IgD-negative memory B cell (primary cell): ENCODE results near the gene SLC45A1. TPM values are rescaled to one million over a fixed set of nuclear protein-coding genes. Genes with fewer than 3 reads are reported as not detected.

Experiments
- H3K27ac Mint-ChIP-seq, 3 donors: one replicate each; pipeline ENCODE4 v1.8.0; 2020 to 2022; ENCODE audit warnings: mild to moderate bottlenecking in 3 of 3, mixed read lengths in 3 of 3, moderate library complexity in 1 of 3
- H3K27me3 Mint-ChIP-seq: one replicate; pipeline ENCODE4 v1.8.0; 2021; ENCODE audit warnings: mixed read lengths
- H3K36me3 Mint-ChIP-seq: one replicate; pipeline ENCODE4 v1.8.0; 2020; ENCODE audit warnings: mild to moderate bottlenecking, mixed read lengths
- H3K4me1 Mint-ChIP-seq, 3 donors: one replicate each; pipeline ENCODE4 v1.8.0; 2020 to 2022; ENCODE audit warnings: mixed read lengths in 3 of 3, mild to moderate bottlenecking in 1 of 3
- H3K4me3 Mint-ChIP-seq, 4 donors: one replicate each; pipeline ENCODE4 v1.8.0; 2020 to 2022; ENCODE audit warnings: mild to moderate bottlenecking in 4 of 4, mixed read lengths in 4 of 4, moderate library complexity in 3 of 4
- H3K9me3 Mint-ChIP-seq, 3 donors: one replicate each; pipeline ENCODE4 v1.8.0; 2020 to 2021; ENCODE audit warnings: mixed read lengths in 3 of 3, mild to moderate bottlenecking in 1 of 3
- polyA plus RNA-seq: library from polyadenylated mRNA; unstranded; fragments of 300-500 nt; fragmentation: Illumina TruSeq; gene quantifications from one replicate; pipeline ENCODE4 v1.2.3, GENCODE V29; 2021

The SLC45A1 gene
- polyA plus RNA-seq, 1 donor from 2014 or later: 0.38 TPM

DNA sequence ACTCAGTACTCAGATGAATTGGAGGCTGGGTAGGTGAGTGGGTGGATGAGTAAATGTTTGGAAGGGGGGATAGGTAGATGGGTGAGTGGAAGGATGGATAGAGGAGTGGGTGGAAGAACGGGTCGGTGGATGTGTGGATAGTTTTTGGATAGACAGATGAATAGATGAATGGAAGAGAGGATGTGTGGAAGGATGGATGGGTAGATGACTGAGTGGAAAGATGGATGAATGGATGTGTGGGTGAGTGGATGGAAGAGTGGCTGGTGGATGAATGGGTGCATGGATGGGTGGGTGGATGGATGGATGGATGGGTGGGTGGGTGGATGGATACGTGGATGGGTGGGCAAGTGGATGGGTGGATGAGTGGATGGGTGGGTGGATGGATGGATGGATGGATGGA is 3.7 kb downstream of the SLC45A1 start:
- no peaks in the 10 kb centered on the region for H3K9me3 Mint-ChIP-seq
- no peak overlapping the region for H3K4me3 Mint-ChIP-seq
- peaks cover 6 to 11% (median 9%) of the 10 kb centered on the region in 3 donors for H3K4me1 Mint-ChIP-seq
- no peaks in the 10 kb centered on the region for H3K36me3 Mint-ChIP-seq
- H3K27ac Mint-ChIP-seq: peak overlapping the region in 1 of 3 donors; percentile 82
- peaks cover 9% of the 10 kb centered on the region for H3K27me3 Mint-ChIP-seq

DNA sequence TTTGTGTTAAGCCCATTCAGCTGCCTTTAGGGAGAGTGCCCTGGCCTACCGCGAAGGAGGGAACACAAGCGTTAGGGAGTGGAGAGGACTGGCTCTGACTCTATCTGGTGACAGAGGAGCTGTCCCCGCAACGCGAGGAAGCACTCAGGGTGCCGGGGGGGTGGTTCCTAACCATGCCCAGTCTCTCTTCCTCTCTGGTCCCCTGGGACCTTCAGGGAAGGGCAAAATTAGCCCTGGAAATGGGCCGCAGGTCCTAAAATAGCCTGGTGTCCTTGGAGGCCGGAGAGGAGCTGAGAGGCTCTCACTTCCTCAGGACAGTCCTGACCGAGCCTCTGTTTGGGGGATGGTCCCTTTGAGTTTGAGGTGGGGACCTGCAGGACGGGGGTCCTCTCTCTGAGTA is 5.8 kb downstream of the SLC45A1 start:
- Mint-ChIP-seq H3K36me3 (no peaks in the 10 kb centered on the region), H3K4me1 (peaks cover 2 to 5% (median 4%) of the 10 kb centered on the region in 3 donors), H3K9me3 (no peaks in the 10 kb centered on the region), H3K27ac (no peak overlapping the region), H3K27me3 (peaks cover 6% of the 10 kb centered on the region), H3K4me3 (no peak overlapping the region)

DNA sequence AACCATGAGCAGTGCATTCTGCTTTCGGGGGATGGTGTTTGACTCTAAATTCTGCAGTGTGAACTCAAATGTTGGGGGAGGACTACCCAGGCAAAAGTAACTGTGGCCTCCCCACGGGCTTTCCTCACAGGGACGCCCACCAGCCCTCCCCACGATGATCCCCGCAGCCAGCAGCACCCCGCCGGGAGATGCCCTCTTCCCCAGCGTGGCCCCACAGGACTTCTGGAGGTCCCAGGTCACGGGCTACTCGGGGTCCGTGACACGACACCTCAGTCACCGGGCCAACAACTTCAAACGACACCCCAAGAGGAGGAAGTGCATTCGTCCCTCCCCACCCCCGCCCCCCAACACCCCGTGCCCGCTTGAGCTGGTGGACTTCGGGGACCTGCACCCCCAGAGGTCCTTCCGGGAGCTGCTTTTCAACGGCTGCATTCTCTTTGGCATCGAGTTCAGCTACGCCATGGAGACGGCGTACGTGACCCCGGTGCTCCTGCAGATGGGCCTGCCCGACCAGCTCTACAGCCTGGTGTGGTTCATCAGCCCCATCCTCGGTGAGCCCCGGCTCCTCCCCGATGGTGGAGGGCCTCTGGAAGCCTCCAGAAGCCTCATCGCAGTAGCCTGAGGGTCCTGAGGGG is 6.4 kb downstream of the SLC45A1 start:
- Mint-ChIP-seq H3K27ac (no peak overlapping the region), H3K4me1 (peaks cover 0 to 2% (median 1%) of the 10 kb centered on the region in 3 donors), H3K4me3 (no peak overlapping the region), H3K36me3 (no peaks in the 10 kb centered on the region), H3K27me3 (peaks cover 2% of the 10 kb centered on the region), H3K9me3 (no peaks in the 10 kb centered on the region)

DNA sequence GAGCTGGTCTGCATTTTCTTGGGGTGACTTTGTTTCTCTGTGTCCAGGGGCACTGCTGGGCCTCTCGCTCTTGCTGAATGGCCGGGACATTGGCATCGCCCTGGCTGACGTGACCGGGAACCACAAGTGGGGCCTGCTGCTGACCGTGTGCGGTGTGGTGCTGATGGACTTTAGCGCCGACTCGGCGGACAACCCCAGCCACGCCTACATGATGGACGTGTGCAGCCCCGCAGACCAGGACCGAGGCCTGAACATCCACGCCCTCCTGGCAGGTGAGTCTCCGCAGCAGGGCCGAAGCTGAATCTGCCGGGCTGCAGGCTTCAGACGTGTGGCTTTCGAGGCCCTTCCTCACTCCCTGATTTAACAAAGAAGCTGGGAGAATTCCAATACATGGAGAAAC is 7.9 kb downstream of the SLC45A1 start:
- Mint-ChIP-seq H3K36me3 (no peaks in the 10 kb centered on the region), H3K27me3 (no peaks in the 10 kb centered on the region), H3K9me3 (no peaks in the 10 kb centered on the region), H3K27ac (no peak overlapping the region), H3K4me3 (no peak overlapping the region), H3K4me1 (no peaks in the 10 kb centered on the region)

DNA sequence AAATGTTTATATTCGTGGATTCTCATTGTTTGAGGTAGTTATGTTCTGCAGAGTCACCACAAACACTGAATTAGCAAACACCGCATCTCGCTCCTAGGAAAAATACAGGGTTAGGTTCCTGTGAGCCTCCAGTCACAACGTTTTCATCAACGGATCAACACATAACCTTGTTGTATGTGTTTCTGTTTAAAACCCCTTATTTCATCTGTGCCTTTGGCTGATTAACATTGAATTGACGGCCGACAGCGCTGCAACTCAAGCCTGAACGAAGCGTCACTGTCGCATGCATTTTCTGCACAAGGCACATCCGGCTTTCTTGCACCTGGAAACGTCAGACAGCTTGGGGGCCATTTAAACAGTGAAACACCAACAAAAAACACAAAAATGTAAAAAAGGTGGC is 8.4 kb downstream of the SLC45A1 start:
- Mint-ChIP-seq H3K27me3 (no peaks in the 10 kb centered on the region), H3K27ac (no peak overlapping the region), H3K4me3 (no peak overlapping the region), H3K9me3 (no peaks in the 10 kb centered on the region), H3K36me3 (no peaks in the 10 kb centered on the region), H3K4me1 (no peaks in the 10 kb centered on the region)

DNA sequence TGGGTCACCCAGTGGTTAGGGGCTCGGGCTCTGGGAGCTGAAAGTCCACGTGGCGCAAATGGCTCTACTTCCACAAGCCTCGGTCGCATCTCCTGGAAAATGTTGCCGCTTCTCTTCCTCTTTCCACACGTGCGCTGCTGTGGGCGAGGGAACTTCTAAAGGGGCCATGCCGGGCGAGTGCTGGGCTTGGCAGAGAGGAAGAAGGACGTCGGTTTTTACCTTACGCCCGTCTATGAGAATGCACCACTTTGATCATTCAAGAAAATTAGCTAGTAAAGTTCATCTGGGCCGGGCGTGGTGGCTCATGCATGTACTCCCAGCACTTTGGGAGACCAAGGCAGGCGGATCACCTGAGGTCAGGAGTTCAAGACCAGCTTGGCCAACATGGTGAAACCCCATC is 10.4 kb downstream of the SLC45A1 start:
- no peaks in the 10 kb centered on the region for H3K9me3 Mint-ChIP-seq
- H3K36me3 Mint-ChIP-seq: no peaks in the 10 kb centered on the region
- no peak overlapping the region for H3K27ac Mint-ChIP-seq
- no peaks in the 10 kb centered on the region for H3K4me1 Mint-ChIP-seq
- H3K4me3 Mint-ChIP-seq: no peak overlapping the region
- no peaks in the 10 kb centered on the region for H3K27me3 Mint-ChIP-seq

DNA sequence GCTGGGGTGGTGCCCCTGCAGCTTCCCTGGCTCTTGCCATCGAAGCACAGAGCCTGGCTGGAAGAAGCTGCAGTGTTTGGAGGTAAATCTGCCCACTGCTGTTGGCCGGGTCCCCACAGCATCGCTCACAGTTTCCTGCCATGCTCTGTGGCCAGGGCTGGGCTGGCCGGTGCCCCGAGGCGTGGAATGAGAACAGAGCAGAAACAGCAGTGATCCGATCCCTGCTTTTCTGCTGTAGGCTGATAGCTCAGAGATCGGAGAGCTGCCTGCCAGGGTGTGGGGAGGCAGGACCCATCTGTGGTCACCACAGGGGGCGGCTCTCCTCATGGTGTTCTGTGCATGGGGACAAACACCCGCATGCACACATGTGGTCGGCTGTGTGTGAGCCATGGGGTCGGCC is 11.5 kb downstream of the SLC45A1 start:
- Mint-ChIP-seq H3K4me3 (no peak overlapping the region), H3K4me1 (no peaks in the 10 kb centered on the region), H3K36me3 (no peaks in the 10 kb centered on the region), H3K27me3 (no peaks in the 10 kb centered on the region), H3K27ac (peak overlapping the region in 1 of 3 donors; percentile 53), H3K9me3 (no peaks in the 10 kb centered on the region)

DNA sequence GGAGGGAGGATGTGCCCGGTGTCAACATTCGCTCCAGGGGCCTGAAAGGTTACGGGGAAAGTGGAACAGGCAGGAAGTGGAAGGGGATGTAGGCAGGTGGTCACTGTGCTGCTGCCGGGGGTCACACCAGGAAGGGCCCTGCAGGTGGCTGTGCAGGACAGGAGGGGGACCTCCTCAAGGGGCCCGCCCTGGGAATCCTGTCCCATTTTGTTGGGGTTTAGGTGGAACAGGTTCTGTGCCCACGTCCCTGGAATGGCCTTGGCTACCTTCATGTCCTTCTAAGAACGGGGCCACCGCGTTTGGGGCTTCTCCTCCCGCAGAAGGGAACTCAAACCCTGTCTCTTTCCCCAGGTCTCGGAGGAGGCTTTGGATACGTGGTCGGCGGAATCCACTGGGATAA is 11.9 kb downstream of the SLC45A1 start:
- H3K9me3 Mint-ChIP-seq: no peaks in the 10 kb centered on the region
- no peaks in the 10 kb centered on the region for H3K27me3 Mint-ChIP-seq
- no peak overlapping the region for H3K4me3 Mint-ChIP-seq
- peak overlapping the region in 1 of 3 donors; percentile 53 for H3K27ac Mint-ChIP-seq
- H3K4me1 Mint-ChIP-seq: no peaks in the 10 kb centered on the region
- H3K36me3 Mint-ChIP-seq: no peaks in the 10 kb centered on the region

DNA sequence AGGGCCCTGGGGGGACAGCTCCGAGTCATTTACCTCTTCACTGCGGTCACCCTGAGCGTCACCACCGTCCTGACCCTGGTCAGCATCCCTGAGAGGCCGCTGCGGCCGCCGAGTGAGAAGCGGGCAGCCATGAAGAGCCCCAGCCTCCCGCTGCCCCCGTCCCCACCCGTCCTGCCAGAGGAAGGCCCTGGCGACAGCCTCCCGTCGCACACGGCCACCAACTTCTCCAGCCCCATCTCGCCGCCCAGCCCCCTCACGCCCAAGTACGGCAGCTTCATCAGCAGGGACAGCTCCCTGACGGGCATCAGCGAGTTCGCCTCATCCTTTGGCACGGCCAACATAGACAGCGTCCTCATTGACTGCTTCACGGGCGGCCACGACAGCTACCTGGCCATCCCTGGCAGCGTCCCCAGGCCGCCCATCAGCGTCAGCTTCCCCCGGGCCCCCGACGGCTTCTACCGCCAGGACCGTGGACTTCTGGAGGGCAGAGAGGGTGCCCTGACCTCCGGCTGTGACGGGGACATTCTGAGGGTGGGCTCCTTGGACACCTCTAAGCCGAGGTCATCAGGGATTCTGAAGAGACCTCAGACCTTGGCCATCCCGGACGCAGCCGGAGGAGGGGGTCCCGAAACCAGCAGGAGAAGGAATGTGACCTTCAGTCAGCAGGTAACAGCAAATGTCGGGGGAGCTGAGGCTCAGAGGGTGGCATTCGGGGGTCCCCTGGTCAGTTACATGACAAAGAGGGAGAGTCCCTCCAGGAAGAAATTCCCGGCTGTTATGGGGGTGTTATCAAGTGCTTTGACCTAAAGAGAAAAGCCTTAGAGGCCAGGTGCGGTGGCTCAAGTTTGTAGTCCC is 12.6 kb downstream of the SLC45A1 start:
- H3K27ac Mint-ChIP-seq: peak overlapping the region in 1 of 3 donors; percentile 71
- H3K4me3 Mint-ChIP-seq: no peak overlapping the region
- no peaks in the 10 kb centered on the region for H3K4me1 Mint-ChIP-seq
- no peaks in the 10 kb centered on the region for H3K27me3 Mint-ChIP-seq
- no peaks in the 10 kb centered on the region for H3K36me3 Mint-ChIP-seq
- no peaks in the 10 kb centered on the region for H3K9me3 Mint-ChIP-seq

DNA sequence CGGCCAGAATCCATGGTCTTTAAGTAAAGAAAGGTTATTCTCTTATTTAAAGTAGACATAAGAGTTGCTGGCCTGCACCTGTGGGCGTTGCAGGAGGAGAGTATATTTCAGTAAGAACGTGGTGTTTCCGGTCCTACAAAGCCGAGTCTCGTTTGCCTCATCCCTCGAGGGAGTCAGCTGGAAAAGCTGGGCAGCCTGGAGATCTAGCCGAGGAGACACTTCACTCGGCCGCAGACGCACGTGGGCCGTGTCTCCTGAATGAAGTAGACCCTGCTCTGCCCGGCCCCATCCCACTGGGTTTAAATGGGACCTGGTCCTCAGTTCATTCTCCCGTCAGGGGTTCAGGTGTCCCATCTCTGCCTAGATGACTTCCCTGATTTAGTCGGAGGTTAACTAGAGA is 14.9 kb downstream of the SLC45A1 start:
- no peak overlapping the region for H3K4me3 Mint-ChIP-seq
- H3K27ac Mint-ChIP-seq: no peak overlapping the region
- H3K27me3 Mint-ChIP-seq: no peaks in the 10 kb centered on the region
- H3K9me3 Mint-ChIP-seq: peaks cover 0 to 4% (median 2%) of the 10 kb centered on the region in 3 donors
- no peaks in the 10 kb centered on the region for H3K4me1 Mint-ChIP-seq
- H3K36me3 Mint-ChIP-seq: peaks cover 1% of the 10 kb centered on the region

DNA sequence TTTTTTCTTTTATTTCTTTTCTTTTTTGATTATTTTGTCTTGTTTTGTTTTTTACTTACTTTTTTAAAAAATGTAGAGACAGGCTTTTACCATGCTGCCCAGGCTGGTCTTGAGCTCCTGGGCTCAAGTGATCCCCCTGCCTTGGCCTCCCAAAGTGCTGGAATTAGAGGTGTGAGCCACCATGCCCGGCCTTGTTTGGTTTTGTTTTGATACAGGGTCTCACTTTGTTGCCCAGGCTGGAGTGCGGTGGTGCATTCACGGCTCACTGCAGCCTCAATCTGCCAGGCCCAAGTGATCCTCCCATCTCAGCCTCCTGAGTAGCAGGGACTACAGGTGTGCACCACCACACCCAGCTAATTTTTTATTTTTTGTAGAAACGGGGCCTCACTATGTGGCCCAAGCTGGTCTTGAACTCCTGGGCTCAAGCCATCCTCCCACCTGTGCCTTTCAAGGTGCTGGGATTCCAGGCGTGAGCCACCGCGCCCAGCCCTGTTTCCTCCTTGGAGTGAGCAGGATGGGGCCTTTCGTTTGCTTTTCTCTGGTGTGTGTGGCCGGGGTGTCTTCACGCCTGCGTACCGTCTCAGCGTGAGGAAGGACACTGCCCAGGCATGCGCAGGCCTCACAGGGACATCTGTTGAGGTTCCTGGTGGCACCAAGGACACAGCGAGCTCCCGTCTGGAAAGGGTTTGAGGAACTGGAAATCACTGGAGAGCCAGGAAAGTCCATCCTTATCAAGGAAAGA is 15.5 kb downstream of the SLC45A1 start:
- H3K4me3 Mint-ChIP-seq: no peak overlapping the region
- no peaks in the 10 kb centered on the region for H3K27me3 Mint-ChIP-seq
- peaks cover 0 to 4% (median 2%) of the 10 kb centered on the region in 3 donors for H3K9me3 Mint-ChIP-seq
- H3K36me3 Mint-ChIP-seq: peaks cover 1% of the 10 kb centered on the region
- no peak overlapping the region for H3K27ac Mint-ChIP-seq
- no peaks in the 10 kb centered on the region for H3K4me1 Mint-ChIP-seq

DNA sequence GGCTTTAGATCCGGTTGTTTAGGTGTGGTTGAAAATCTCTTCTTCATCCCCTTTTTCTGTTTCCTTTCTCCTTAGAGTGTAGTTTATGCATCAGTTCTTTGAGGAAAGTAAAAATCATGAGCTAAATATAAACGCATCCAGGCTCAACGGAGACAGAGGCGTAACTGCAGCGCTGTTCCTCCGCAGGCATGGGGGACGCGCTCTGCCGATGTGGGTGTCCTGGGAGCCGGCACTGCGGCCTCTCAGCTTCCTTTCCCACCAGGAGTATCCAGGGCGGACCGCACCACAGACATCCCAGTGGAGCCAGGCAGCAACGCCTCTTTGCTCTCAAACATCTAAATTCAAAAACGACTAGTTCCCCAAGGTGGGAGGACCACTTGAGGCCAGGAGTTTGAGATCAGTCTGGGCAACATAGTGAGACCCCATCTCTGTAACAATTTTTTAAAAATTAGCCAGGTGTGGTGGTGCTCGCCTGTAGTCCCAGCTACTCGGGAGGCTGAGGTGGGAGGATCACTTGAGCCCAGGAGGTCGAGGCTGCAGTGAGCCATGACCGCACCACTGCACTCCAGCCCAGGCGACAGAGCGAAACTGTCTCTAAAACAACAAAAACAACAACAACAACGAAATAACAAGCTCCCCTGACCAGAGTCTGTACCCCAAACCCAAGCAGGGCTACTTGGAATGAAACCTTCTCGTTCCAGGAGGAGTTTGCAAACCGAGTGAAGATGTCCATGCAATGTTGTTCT is 16.4 kb downstream of the SLC45A1 start:
- no peak overlapping the region for H3K4me3 Mint-ChIP-seq
- H3K27ac Mint-ChIP-seq: no peak overlapping the region
- peaks cover 1% of the 10 kb centered on the region for H3K36me3 Mint-ChIP-seq
- H3K27me3 Mint-ChIP-seq: no peaks in the 10 kb centered on the region
- H3K9me3 Mint-ChIP-seq: peaks cover 0 to 4% (median 2%) of the 10 kb centered on the region in 3 donors
- no peaks in the 10 kb centered on the region for H3K4me1 Mint-ChIP-seq

DNA sequence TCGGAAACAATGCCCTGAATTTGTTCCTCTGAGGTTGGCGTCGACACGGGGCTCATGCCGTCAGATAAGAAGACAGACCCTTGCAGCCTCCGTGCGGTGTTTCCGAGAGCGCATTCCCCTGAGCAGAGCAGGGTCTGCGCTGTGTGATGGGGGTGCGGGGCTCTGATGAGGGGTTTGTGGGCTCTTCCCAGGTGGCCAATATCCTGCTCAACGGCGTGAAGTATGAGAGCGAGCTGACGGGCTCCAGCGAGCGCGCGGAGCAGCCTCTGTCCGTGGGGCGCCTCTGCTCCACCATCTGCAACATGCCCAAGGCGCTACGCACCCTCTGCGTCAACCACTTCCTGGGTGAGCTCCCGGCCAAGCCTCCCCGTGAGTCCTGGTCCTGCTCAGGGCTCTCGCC is 17.3 kb downstream of the SLC45A1 start:
- H3K4me3 Mint-ChIP-seq: no peak overlapping the region
- peaks cover 1% of the 10 kb centered on the region for H3K36me3 Mint-ChIP-seq
- H3K9me3 Mint-ChIP-seq: peaks cover 0 to 4% (median 2%) of the 10 kb centered on the region in 3 donors
- H3K27ac Mint-ChIP-seq: no peak overlapping the region
- no peaks in the 10 kb centered on the region for H3K4me1 Mint-ChIP-seq
- no peaks in the 10 kb centered on the region for H3K27me3 Mint-ChIP-seq

DNA sequence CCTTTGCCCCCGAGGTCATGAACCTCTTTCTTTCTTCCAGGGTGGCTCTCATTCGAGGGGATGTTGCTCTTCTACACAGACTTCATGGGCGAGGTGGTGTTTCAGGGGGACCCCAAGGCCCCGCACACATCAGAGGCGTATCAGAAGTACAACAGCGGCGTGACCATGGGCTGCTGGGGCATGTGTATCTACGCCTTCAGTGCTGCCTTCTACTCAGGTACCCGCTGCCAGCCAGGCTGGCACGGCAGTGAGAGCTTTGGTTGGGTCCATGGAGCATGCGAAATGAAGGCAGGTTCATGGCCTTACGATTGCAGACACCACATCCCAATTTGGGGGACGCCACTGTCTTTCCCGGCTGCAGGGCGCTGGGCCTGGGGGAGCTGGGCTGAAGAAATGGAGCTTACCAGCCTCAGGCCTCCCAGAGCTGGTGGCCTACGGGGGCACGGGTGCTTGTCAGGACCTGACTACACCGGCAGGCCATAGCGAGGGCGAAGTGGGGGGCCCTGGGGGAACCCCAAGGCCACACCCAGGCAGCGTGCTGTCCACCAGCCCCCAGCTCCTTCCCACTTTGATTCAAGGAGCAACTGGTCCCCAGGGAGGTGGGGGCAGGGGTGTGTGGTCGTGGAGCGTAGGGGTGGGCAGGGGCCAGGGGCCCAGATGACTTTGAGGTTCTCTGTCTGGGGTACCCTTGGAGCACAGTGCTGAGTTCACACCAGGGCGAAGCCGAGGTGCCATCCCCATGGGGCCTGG is 20.0 kb downstream of the SLC45A1 start:
- Mint-ChIP-seq H3K4me1 (no peaks in the 10 kb centered on the region), H3K9me3 (peaks cover 0 to 4% (median 2%) of the 10 kb centered on the region in 3 donors), H3K4me3 (no peak overlapping the region), H3K27me3 (no peaks in the 10 kb centered on the region), H3K27ac (no peak overlapping the region), H3K36me3 (peaks cover 1% of the 10 kb centered on the region)
